A549 (cell line): ENCODE data around the gene DNAJA1. TPM values are rescaled to one million over a fixed set of nuclear protein-coding genes. Genes with fewer than 3 reads are reported as not detected.

Experiments used
- ATAC-seq, 2 experiments: fragments of 200-7000 bp in 1 of 2; fragments of >200 bp in 1 of 2; cut with Nextera tagmentation in 1 of 2; cut with Tn5 transposase in 1 of 2; 3 replicates each; pipeline versions ENCODE4 v1.8.0 to v1.9.1; 2018 to 2020; ENCODE audit warnings: mild to moderate bottlenecking in 1 of 2, moderate library complexity in 1 of 2
- CTCF ChIA-PET: fragments of 300-600 bp; sonication (Branson Sonifier 250); formaldehyde crosslinking; extraction: SDS; loops from one replicate; lab custom pipeline; 2021; ENCODE audit warnings: antibody characterized with exemption, inconsistent platforms; lab: Yijun Ruan, JAX
- POLR2A ChIA-PET: fragments of 350-600 bp; formaldehyde crosslinking; extraction: SDS; loops from one replicate; lab custom pipeline; 2021; ENCODE audit warnings: antibody characterized with exemption, inconsistent platforms; lab: Yijun Ruan, JAX
- DNase-seq, 2 experiments: peaks; one replicate each; pipeline versions ENCODE4 v3.0.0 to v3.0.0-alpha.2; 2011 to 2016; ENCODE audit warnings: low read depth in 1 of 2, low spot score in 1 of 2
- FAIRE-seq: peaks from 2 replicates; lab custom pipeline; 2011; peaks lifted over from hg19 to GRCh38; lab: Jason Lieb, UNC
- H3K27ac ChIP-seq, 2 experiments: fragments of >200 bp; sonication (Bioruptor Twin); formaldehyde crosslinking; 3 replicates each; pipeline ENCODE4 v1.5.1; 2016 to 2017
- H3K4me1 ChIP-seq: fragments of >200 bp; sonication (Bioruptor Twin); formaldehyde crosslinking; 3 replicates; pipeline ENCODE4 v1.6.1; 2016
- H3K4me2 ChIP-seq: fragments of >200 bp; sonication (Bioruptor Twin); formaldehyde crosslinking; 3 replicates; pipeline ENCODE4 v1.6.1; 2016
- H3K4me3 ChIP-seq: fragments of >200 bp; sonication (Bioruptor Twin); formaldehyde crosslinking; 3 replicates; pipeline ENCODE4 v1.5.1; 2016
- H3K9me3 ChIP-seq: fragments of >200 bp; sonication (Bioruptor Twin); formaldehyde crosslinking; 3 replicates; pipeline ENCODE4 v1.6.1; 2016
- CBX2 ChIP-seq: fragments of 200-600 bp; sonication (generic); IDR thresholded peaks from 2 replicates; pipeline ENCODE4 v1.6.1; 2016; ENCODE audit warnings: low read depth, mild to moderate bottlenecking, borderline replicate concordance
- CEBPB ChIP-seq, 2 experiments: fragments of >200 bp in 1 of 2; sonication (Bioruptor Twin) in 1 of 2; formaldehyde crosslinking in 1 of 2; IDR thresholded peaks; 2 replicates each; pipeline ENCODE4 v1.6.1; 2012 to 2016
- CHD2 ChIP-seq: fragments of 150-350 bp; IDR thresholded peaks from 2 replicates; pipeline ENCODE4 v1.6.1; 2014; ENCODE audit warnings: low read length; ENCODE audit not compliant: partially characterized antibody
- EHF ChIP-seq: fragments of 250-450 bp; sonication (Bioruptor Pico); IDR thresholded peaks from 2 replicates; pipeline ENCODE4 v1.5.0; 2020; ENCODE audit warnings: mild to moderate bottlenecking
- ESRRA ChIP-seq: fragments of 150-350 bp; IDR thresholded peaks from 2 replicates; pipeline ENCODE4 v1.6.1; 2014; ENCODE audit warnings: mild to moderate bottlenecking, low read length, borderline replicate concordance
- FOSL2 ChIP-seq, 2 experiments: fragments of 450-650 bp in 1 of 2; fragments of >200 bp in 1 of 2; sonication (Bioruptor Twin) in 1 of 2; formaldehyde crosslinking; IDR thresholded peaks; 2 replicates each; pipeline versions ENCODE4 v1.5.0 to v1.6.1; 2016 to 2020; ENCODE audit warnings: mild to moderate bottlenecking in 1 of 2, moderate library complexity in 1 of 2
- FOXS1 ChIP-seq: fragments of 250-450 bp; sonication (Bioruptor Pico); IDR thresholded peaks from 2 replicates; pipeline ENCODE4 v1.5.0; 2020; ENCODE audit warnings: mild to moderate bottlenecking, moderate library complexity
- HOXA7 ChIP-seq: fragments of 250-450 bp; sonication (Bioruptor Pico); IDR thresholded peaks from 2 replicates; pipeline ENCODE4 v1.5.0; 2020; ENCODE audit warnings: mild to moderate bottlenecking, moderate library complexity
- KDM5A ChIP-seq: fragments of 200-600 bp; sonication (generic); IDR thresholded peaks from 2 replicates; pipeline ENCODE4 v1.6.1; 2016; ENCODE audit warnings: antibody characterized with exemption, mild to moderate bottlenecking
- NPAS2 ChIP-seq: fragments of 250-450 bp; sonication (Bioruptor Pico); IDR thresholded peaks from 2 replicates; pipeline ENCODE4 v1.8.0; 2022; ENCODE audit warnings: mild to moderate bottlenecking, moderate library complexity, borderline replicate concordance
- POLR2A ChIP-seq: IDR thresholded peaks from 2 replicates; pipeline ENCODE4 v1.6.1; 2012; ENCODE audit warnings: mild to moderate bottlenecking, low read length
- POLR2AphosphoS2 ChIP-seq: conservative IDR thresholded peaks from 2 replicates; pipeline ENCODE4 v1.6.1; 2012; ENCODE audit warnings: low read length, improper control_type of control experiment, inconsistent platforms
- RFX5 ChIP-seq: fragments of 450-650 bp; IDR thresholded peaks from 2 replicates; pipeline ENCODE4 v1.7.1; 2014; ENCODE audit warnings: antibody characterized with exemption, mild to moderate bottlenecking, moderate library complexity
- SMC3 ChIP-seq: fragments of >200 bp; sonication (Bioruptor Twin); formaldehyde crosslinking; IDR thresholded peaks from 3 replicates; pipeline ENCODE4 v1.6.1; 2018; ENCODE audit warnings: inconsistent platforms
- TFCP2L1 ChIP-seq: fragments of 250-450 bp; sonication (Bioruptor Pico); IDR thresholded peaks from 2 replicates; pipeline ENCODE4 v1.5.0; 2021; ENCODE audit warnings: mild to moderate bottlenecking
- TP53 ChIP-seq: fragments of 250-450 bp; sonication (Bioruptor Pico); IDR thresholded peaks from 2 replicates; pipeline ENCODE4 v1.5.0; 2021; ENCODE audit warnings: mild to moderate bottlenecking, moderate library complexity
- ZFP36 ChIP-seq: fragments of 450-650 bp; IDR thresholded peaks from 2 replicates; pipeline ENCODE4 v1.6.1; 2014; ENCODE audit warnings: borderline replicate concordance; ENCODE audit not compliant: partially characterized antibody
- ZSCAN20 ChIP-seq: fragments of 250-450 bp; sonication (Bioruptor Pico); IDR thresholded peaks from 2 replicates; pipeline ENCODE4 v1.8.0; 2022; ENCODE audit warnings: mild to moderate bottlenecking, moderate library complexity
- WGBS: methylation state at CpG from one replicate; pipeline ENCODE4 v1.1.6; 2017; ENCODE audit errors: missing lambda C conversion rate; 5-methylcytosine and 5-hydroxymethylcytosine counted together
- polyA plus RNA-seq, 4 experiments: library from polyadenylated mRNA; depleted of rRNA in 3 of 4; stranded (reverse); fragments of >200 nt; fragmentation: RNase III in 1 of 4; extraction: RNeasy Plus Mini Kit Qiagen cat#74134 plus additional on column Dnase treatment in 1 of 4; gene quantifications; 2 replicates in 3 of 4; 3 replicates in 1 of 4; pipeline ENCODE4 v1.2.3, GENCODE V29; 2011 to 2017
- TF ChIP-seq, protein P1 (sequence below): fragments of >200 bp; sonication (Bioruptor Twin); formaldehyde crosslinking; IDR thresholded peaks from 3 replicates; pipeline ENCODE4 v1.5.1; 2016
- TF ChIP-seq, protein P2 (sequence below): fragments of >200 bp; sonication (Bioruptor Twin); formaldehyde crosslinking; IDR thresholded peaks from 2 replicates; pipeline ENCODE4 v1.6.1; 2016
- TF ChIP-seq, protein P3 (sequence below): fragments of 150-350 bp; IDR thresholded peaks from 2 replicates; pipeline ENCODE4 v1.6.1; 2014; ENCODE audit warnings: low read depth, mild to moderate bottlenecking, low read length
- TF ChIP-seq, protein P4 (sequence below): fragments of >200 bp; sonication (Bioruptor Twin); formaldehyde crosslinking; IDR thresholded peaks from 3 replicates; pipeline ENCODE4 v1.6.1; 2016
- TF ChIP-seq, protein P5 (sequence below): fragments of 450-650 bp; IDR thresholded peaks from 2 replicates; pipeline ENCODE4 v1.6.1; 2014; ENCODE audit warnings: antibody characterized with exemption
- TF ChIP-seq, protein P6 (sequence below): fragments of 200-600 bp; sonication (generic); IDR thresholded peaks from 2 replicates; pipeline ENCODE4 v1.6.1; 2016; ENCODE audit warnings: antibody characterized with exemption, mild to moderate bottlenecking, moderate library complexity
- TF ChIP-seq, protein P7 (sequence below): fragments of 250-450 bp; sonication (Bioruptor Pico); IDR thresholded peaks from 2 replicates; pipeline ENCODE4 v1.5.0; 2021; ENCODE audit warnings: mild to moderate bottlenecking, moderate library complexity, borderline replicate concordance

DNAJA1 gene
- polyA plus RNA-seq, 2 of the 4 experiments (the other 2 are of a cell fraction): 258 to 410 TPM

DNA sequence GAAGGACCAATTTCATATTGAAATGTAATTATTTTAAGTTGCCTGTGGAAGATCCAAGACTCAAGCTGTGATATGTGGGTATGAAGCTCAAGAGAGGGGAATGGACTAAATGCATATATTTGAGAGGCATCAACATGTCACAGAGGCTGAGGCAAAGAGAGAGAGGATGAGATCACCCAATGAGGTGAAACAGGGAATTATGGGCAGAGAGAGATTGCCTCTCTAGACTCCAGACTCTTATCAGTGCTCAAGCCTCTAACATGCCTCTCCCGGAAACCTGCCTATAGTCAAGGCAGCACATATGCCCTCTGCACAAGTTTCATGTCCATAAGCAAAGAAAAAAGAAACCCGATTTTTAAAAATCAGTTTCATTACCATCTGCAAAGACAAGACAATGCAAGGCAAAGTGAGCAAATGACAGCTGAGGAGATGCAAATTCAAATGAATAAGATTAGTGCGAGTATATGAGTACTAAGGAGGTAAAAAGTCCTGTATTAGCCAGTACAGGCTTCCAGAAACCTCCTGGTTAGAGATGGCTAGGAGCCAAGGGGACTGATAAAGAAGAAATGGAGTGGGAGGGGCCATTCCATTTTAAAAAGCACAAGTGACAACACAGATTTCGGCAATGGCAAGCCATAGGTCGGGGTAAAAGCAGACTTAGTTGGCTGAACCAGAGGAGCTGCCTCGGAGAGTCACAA, 33.0 kb upstream of the DNAJA1 start:
- 88% methylated on average over 6 of the region's 6 CpGs for WGBS
- no peaks in the 10 kb centered on the region for H3K9me3 ChIP-seq
- H3K4me2 ChIP-seq: no peak overlapping the region
- TF ChIP-seq TP53 (CRISPR knock-in tag): no peak
- no peak for TF ChIP-seq POLR2AphosphoS2
- TF ChIP-seq CEBPB (IDR thresholded peaks at IDR 0.05): no peak
- TF ChIP-seq ZSCAN20 (CRISPR knock-in tag): no peak
- no peak for TF ChIP-seq ZFP36
- TF ChIP-seq RFX5: no peak
- no peak for TF ChIP-seq CHD2
- TF ChIP-seq, protein P1, sequence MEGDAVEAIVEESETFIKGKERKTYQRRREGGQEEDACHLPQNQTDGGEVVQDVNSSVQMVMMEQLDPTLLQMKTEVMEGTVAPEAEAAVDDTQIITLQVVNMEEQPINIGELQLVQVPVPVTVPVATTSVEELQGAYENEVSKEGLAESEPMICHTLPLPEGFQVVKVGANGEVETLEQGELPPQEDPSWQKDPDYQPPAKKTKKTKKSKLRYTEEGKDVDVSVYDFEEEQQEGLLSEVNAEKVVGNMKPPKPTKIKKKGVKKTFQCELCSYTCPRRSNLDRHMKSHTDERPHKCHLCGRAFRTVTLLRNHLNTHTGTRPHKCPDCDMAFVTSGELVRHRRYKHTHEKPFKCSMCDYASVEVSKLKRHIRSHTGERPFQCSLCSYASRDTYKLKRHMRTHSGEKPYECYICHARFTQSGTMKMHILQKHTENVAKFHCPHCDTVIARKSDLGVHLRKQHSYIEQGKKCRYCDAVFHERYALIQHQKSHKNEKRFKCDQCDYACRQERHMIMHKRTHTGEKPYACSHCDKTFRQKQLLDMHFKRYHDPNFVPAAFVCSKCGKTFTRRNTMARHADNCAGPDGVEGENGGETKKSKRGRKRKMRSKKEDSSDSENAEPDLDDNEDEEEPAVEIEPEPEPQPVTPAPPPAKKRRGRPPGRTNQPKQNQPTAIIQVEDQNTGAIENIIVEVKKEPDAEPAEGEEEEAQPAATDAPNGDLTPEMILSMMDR: no peak
- TF ChIP-seq, protein P2, sequence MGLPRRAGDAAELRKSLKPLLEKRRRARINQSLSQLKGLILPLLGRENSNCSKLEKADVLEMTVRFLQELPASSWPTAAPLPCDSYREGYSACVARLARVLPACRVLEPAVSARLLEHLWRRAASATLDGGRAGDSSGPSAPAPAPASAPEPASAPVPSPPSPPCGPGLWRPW: no peak
- TF ChIP-seq, protein P3, sequence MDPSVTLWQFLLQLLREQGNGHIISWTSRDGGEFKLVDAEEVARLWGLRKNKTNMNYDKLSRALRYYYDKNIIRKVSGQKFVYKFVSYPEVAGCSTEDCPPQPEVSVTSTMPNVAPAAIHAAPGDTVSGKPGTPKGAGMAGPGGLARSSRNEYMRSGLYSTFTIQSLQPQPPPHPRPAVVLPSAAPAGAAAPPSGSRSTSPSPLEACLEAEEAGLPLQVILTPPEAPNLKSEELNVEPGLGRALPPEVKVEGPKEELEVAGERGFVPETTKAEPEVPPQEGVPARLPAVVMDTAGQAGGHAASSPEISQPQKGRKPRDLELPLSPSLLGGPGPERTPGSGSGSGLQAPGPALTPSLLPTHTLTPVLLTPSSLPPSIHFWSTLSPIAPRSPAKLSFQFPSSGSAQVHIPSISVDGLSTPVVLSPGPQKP: no peak
- TF ChIP-seq SMC3: no peak
- no peak for TF ChIP-seq KDM5A
- TF ChIP-seq EHF (CRISPR knock-in tag): no peak
- TF ChIP-seq, protein P4, sequence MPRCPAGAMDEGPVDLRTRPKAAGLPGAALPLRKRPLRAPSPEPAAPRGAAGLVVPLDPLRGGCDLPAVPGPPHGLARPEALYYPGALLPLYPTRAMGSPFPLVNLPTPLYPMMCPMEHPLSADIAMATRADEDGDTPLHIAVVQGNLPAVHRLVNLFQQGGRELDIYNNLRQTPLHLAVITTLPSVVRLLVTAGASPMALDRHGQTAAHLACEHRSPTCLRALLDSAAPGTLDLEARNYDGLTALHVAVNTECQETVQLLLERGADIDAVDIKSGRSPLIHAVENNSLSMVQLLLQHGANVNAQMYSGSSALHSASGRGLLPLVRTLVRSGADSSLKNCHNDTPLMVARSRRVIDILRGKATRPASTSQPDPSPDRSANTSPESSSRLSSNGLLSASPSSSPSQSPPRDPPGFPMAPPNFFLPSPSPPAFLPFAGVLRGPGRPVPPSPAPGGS: no peak
- no peak for TF ChIP-seq CBX2
- no peak for TF ChIP-seq FOSL2 (IDR thresholded peaks at IDR 0.05)
- no peak for TF ChIP-seq FOSL2 (CRISPR knock-in tag; IDR thresholded peaks at IDR 0.05)
- no peak for TF ChIP-seq HOXA7
- TF ChIP-seq, all 56 proteins: peak for 0
- Histone ChIP-seq H3K4me3 (no peak overlapping the region), H3K27ac (no peak overlapping the region), H3K4me1 (no peaks in the 10 kb centered on the region)
- ChIA-PET CTCF (no interaction called here), POLR2A (interaction anchor here (1.6 kb wide), 1 partner anchor 33 kb away, joined by 4 read pairs; the partner anchor contains the start of gene DNAJA1)
- DNase-seq (no peak), ATAC-seq (no peak), FAIRE-seq (no peak)

DNA sequence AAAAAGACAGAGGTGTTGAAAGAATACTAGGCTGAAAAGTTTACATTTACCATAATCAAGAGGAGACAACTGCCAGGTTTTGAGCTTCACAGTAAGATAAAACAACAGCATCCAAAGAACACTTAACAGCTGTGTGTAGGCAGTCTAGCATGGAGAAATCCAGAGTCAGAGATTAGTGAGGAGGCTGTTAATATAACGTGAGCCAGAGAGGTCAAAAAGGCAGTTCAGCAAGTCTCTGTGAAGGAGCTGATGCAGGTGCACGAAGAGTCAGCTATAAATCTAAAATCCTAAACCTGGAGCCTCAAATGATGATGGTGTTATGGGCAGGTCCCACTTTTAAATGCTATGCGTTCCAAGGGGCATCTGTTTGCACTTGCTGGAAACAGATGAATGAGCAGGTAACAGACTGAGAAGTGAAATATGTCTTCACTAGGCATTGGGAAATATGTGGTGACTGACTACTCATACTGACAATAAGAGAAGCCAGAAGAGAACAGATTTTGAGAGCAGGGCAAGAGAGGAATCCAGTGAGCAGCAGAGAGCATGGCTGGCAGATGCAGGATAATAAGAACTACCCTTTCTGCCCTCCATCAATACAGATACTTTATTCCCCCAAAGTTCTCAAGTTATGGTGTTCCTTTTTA, 32.4 kb upstream of the DNAJA1 start:
- no peak overlapping the region for H3K4me2 ChIP-seq
- POLR2A ChIA-PET: interaction anchor here (1.6 kb wide), 1 partner anchor 32 kb away, joined by 4 read pairs; the partner anchor contains the start of gene DNAJA1
- H3K27ac ChIP-seq: no peak overlapping the region
- TF ChIP-seq FOXS1 (CRISPR knock-in tag) (no peak), POLR2A (no peak), ESRRA (no peak), NPAS2 (CRISPR knock-in tag) (no peak), CBX2 (no peak), TFCP2L1 (CRISPR knock-in tag) (no peak)
- TF ChIP-seq, protein P5, sequence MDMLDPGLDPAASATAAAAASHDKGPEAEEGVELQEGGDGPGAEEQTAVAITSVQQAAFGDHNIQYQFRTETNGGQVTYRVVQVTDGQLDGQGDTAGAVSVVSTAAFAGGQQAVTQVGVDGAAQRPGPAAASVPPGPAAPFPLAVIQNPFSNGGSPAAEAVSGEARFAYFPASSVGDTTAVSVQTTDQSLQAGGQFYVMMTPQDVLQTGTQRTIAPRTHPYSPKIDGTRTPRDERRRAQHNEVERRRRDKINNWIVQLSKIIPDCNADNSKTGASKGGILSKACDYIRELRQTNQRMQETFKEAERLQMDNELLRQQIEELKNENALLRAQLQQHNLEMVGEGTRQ: no peak
- TF ChIP-seq, protein P6, sequence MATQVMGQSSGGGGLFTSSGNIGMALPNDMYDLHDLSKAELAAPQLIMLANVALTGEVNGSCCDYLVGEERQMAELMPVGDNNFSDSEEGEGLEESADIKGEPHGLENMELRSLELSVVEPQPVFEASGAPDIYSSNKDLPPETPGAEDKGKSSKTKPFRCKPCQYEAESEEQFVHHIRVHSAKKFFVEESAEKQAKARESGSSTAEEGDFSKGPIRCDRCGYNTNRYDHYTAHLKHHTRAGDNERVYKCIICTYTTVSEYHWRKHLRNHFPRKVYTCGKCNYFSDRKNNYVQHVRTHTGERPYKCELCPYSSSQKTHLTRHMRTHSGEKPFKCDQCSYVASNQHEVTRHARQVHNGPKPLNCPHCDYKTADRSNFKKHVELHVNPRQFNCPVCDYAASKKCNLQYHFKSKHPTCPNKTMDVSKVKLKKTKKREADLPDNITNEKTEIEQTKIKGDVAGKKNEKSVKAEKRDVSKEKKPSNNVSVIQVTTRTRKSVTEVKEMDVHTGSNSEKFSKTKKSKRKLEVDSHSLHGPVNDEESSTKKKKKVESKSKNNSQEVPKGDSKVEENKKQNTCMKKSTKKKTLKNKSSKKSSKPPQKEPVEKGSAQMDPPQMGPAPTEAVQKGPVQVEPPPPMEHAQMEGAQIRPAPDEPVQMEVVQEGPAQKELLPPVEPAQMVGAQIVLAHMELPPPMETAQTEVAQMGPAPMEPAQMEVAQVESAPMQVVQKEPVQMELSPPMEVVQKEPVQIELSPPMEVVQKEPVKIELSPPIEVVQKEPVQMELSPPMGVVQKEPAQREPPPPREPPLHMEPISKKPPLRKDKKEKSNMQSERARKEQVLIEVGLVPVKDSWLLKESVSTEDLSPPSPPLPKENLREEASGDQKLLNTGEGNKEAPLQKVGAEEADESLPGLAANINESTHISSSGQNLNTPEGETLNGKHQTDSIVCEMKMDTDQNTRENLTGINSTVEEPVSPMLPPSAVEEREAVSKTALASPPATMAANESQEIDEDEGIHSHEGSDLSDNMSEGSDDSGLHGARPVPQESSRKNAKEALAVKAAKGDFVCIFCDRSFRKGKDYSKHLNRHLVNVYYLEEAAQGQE: no peak
- TF ChIP-seq, protein P7, sequence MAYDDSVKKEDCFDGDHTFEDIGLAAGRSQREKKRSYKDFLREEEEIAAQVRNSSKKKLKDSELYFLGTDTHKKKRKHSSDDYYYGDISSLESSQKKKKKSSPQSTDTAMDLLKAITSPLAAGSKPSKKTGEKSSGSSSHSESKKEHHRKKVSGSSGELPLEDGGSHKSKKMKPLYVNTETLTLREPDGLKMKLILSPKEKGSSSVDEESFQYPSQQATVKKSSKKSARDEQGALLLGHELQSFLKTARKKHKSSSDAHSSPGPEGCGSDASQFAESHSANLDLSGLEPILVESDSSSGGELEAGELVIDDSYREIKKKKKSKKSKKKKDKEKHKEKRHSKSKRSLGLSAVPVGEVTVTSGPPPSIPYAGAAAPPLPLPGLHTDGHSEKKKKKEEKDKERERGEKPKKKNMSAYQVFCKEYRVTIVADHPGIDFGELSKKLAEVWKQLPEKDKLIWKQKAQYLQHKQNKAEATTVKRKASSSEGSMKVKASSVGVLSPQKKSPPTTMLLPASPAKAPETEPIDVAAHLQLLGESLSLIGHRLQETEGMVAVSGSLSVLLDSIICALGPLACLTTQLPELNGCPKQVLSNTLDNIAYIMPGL: no peak

More for the DNA sequence above, 32.4 kb upstream of the DNAJA1 start:
- FAIRE-seq (no peak), DNase-seq (no peak), ATAC-seq (no peak)
- 80% methylated on average over 3 of the region's 3 CpGs for WGBS
- Histone ChIP-seq H3K9me3 (no peaks in the 10 kb centered on the region), H3K4me1 (no peaks in the 10 kb centered on the region), H3K4me3 (no peak overlapping the region)
- CTCF ChIA-PET: no interaction called here
